ENCODE measurements around the gene DLG1.

- no peak for TF ChIP-seq POLR2A (IDR thresholded peaks at IDR 0.05)
- TF ChIP-seq CTCF (IDR thresholded peaks at IDR 0.05), result no peak
Measured at GRCh38 chr3:197337214-197337613, 38.8 kb upstream of the DLG1 start.

Data from adrenal gland (tissue), 5 donors.